Activated gamma-delta T cell (primary cell): ENCODE measurements around the gene CRHR1.
"Not testable (repeated sequence)": the region's sequence is repeated elsewhere in the genome, so short reads cannot be mapped to it uniquely, and the experiment has no call there.

ENCODE experiments used
- DNase-seq: peaks from one replicate; lab custom pipeline; 2025; lab: John Stamatoyannopoulos, UW
- total RNA-seq, 2 donors: gene quantifications; one replicate each; lab custom pipeline; 2026; lab: John Stamatoyannopoulos, UW

CRHR1 gene
- 0.04 to 0.15 reads per million in 2 donors for total RNA-seq

DNA sequence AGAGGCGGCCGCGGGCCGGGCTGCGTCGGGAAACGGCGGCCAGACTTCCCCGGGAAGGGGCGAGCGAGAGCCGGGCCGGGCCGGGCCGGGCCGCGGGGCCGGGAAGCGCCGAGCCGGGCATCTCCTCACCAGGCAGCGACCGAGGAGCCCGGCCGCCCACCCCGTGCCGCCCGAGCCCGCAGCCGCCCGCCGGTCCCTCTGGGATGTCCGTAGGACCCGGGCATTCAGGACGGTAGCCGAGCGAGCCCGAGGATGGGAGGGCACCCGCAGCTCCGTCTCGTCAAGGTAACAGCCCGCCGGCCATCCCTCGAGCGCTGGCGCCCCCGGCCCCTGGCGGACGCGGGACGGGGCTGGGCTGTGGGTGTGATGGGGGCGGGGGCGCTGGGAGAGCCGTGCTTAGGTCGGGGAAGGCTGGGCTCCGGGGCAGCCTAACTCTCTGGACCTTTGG is at the start of gene CRHR1:
CRHR1 (plus strand) TSS at position 28 of the 448 bp plus-strand sequence; CDS start at position 253, 225 bp downstream.
- DNase-seq, result no peak

DNA sequence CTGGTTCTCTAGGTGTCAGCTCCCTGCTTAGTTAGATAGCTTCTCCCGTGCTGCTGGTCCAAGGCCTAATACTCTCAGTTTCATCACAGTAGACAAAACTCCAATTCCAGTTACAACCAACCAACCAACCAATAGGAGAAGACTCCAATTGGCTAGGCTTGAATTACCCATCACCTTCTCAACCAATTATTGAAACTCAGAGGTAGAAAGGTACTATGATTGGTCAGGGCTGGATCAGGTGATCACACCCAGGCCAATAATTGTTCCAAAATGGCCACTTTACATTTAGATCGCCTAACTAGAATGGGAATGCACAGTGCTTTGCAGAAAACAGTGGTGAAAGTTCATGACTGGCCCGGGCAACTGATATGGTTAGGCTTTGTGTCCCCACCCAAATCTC is 49.5 kb upstream of the CRHR1 start:
- no peak for DNase-seq

DNA sequence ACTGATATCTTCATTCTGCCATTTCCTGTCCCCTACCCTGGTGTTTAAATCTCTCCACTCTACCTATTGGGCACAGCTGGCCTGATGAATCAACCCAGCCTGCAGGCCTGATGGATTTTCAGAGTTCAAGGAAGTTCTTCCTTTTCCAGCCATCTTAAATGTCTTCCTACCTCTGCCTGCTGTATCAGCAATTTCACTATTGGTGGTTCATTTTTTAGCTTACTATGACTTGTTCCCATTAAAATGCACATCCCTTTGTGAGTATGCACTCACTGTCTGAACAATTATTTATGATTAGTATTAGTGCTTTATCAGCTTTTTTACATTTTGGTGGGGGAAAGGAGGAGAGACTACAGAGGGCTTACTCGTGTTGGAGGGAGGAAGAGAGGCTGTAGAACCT is 48.6 kb upstream of the CRHR1 start:
- no peak for DNase-seq

DNA sequence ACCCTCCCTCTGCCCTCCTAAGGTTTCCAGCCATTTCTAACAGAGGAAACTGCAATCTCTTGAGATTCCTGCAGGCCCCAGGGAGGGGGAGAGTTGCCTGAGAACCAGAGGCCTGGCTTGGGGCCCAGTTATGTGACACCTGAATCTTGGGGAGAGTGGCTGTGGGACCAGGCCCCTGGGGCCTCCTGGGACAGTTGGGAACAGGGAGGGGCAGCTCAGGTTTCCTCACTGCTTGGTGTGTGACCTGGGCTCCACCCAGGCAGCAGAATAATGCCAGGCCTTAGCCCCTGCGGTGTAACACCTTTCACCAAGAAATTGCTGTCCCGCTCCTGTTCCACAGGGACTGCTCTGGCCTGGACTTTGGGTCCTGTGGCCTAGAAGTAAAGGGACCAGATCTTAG is 44.3 kb upstream of the CRHR1 start:
- DNase-seq, result no peak

DNA sequence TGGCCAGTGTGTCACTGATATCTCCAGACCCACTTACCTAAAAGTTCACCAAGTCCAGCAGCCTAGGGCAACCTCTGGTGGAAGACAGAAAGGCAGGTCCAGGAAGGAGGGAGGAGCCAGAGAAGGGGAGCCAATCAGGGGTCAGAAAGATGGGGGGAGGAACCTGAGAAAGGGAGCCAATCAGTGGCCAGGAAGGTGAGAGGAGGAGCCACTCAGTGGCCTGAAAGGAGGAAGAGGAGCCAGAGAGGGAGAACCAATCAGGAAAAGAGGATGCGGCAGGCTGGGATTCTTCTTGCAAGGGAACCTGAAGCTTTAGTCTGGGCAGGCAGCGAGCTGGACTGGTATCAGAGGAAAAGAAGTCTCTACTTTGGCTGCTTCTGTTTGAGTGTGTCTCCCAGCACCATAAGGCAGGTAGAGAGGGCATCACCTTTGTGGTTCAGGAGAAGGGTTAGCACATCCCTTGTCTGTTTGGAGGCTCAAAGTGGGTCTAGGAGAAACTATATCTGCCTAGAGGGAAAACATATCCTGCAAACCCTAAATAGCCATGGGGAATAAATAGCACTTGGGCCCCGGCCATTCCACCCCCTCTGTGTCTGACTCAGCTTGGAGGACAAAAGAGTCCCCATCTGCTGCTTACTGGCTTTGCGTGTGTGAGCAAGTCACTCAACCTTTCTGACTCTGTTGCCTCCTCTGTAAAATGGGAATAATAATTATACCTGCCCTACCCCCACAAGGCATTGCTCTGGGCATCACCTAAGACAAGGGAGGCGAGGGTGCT is 43.4 kb upstream of the CRHR1 start:
- no peak for DNase-seq

DNA sequence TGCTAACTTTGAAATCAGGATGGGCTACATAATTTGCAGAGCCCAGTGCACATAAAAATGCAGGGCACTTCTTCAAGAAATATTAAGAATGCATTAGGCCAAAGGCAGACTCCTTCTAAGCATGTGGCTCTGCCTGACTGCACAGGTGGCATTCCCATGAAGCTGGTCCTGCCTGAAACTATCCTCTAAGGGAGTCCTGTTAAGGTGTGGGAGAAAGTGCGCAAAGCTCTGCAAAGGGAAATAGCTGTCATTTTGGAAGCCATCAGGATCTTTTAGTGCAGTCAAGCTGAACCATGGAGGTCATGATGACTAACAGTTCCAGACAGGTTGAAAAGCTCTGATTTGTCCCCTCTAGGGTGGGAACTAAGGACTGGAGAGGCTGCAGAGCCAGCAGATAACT is 41.9 kb upstream of the CRHR1 start:
- DNase-seq, result no peak

DNA sequence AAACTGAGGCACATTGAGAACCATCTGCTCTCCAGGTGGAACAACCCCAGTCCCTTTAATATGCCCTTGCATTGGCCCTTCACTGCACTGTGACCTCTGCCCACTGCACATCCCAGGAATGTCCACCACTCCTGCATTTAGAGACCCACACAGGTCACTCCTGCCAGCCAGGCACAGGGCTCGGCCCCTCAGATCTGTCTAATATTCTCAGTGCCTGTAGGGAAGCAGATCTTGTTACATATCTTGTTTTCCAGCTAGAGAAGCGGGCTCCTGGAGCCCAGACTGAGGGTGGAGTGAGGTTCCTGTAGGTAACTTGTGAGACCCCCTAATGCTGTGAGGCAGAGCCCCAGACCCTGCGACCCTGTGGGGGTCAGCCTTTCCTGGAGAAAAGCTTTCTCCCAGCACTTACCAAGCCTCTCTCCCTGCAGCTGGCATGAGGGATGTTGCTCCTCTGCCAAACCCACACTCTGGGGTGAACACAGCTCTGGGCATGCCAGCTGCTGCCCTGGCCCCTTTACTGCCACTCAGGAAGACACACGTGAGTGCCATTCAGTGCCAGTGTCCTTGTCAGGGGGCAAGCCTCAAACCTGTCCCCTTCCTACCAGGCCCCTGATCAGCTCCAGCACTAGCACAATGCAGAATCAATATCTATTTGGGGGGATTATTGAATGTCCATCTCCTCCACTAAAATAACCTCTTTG is 40.3 kb upstream of the CRHR1 start:
- no peak for DNase-seq

DNA sequence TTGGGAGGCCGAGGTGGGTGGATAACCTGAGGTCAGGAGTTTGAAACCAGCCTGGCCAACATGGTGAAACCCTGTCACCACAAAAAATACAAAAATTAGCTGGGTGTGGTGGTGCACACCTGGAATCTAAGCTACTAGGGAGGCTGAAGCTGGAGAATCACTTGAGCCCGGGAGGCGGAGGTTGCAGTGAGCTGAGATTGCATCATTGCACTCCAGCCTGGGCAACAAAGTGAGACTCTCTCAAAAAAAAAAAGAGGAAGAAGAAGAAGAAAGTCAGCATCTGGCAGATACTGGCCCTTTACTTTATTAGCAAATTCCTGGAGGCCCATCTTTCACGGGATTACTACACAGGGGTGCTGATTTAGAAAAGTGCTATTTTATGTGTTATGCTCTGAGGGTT is 39.3 kb upstream of the CRHR1 start:
- not testable (repeated sequence) for DNase-seq

DNA sequence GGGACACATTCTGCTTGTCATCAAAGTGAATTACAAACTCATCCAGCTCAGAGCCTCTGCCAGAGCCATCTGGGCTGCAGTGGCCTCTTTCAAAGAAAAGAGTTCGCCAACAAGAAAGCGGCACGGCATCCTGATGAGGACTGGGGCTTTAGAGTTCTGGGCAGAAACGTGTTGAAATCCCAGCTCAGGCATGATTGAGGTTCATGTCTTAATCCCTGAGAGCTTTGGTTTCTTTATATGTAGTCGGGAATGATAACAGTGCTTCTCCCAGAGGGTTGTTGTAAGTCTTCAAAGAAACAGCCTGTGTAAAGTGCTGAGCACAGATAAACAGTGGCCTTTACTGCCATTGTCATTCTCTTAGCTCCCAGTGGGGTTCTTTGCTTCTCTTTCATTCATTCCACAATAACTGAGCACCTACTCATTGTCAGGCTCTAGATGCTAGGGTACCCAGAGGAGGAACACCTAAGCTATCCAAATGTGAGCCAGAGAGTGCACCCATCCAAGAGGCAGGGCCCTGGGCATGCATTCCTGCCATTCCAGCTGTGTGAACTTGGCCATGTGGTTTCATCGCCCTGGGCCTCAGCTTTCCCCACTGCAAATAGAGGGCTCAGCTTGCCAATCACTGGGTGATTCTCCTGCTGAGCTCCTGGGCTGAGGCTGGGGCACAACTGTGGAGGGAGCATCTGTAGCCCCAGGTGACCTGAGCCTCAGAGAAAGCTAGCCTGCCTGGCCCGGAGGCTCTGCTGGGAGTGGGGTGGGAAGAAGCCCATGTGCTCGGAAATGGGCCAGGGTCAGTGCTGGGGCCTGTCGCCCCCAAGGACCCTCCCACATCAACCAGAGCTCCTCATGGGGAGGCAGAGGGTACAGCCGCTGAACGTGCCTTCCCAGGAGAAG is 38.3 kb upstream of the CRHR1 start:
- DNase-seq, result no peak

DNA sequence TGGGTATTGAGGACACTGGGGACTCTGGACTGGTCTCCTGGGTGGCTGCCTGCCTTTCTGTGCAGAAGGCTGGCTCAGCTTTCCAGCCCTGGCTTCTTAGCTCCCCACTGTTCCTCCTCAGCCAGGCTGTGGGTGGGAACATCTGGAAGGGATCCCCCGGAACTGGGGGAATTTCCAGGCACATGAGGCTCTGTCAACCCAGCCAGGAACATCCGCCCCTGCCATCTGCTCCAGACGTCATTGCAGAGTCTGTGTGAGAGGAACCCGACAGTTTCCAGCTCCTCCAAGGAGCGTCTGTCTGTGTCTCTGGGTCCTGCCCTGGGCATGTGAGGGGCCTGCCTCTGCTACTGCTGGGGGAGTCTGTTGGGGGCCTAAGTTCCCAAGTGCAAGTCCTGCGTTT is 36.2 kb upstream of the CRHR1 start:
- DNase-seq, result no peak

DNA sequence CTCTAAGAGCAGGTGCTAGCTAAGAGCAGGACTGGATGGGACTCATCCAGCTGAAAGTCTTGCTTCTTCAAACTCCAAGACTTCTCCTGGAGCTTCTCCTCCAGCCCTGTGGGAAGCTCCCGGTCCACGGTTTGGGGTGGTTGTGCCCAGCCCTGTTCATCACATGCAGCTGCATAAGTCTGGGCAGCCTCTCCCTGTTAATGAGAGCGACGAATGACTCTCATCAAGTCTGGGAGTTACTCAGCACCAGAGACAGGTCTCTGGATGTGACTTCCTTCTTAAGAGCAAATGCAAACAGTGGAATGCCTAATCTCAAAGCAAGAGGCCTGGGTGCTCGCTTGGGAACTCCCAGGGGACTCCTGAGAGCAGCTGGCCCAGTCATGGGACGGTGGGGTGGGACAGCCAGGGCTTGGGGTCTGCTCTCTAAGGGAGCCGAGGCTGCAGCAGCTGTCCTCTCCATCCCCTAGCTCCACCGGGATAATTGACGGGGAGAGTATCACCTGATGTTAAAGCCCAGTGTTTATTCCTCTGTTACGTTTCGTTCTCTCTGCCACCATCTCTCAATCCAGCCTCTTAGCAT is 35.3 kb upstream of the CRHR1 start:
- no peak for DNase-seq

DNA sequence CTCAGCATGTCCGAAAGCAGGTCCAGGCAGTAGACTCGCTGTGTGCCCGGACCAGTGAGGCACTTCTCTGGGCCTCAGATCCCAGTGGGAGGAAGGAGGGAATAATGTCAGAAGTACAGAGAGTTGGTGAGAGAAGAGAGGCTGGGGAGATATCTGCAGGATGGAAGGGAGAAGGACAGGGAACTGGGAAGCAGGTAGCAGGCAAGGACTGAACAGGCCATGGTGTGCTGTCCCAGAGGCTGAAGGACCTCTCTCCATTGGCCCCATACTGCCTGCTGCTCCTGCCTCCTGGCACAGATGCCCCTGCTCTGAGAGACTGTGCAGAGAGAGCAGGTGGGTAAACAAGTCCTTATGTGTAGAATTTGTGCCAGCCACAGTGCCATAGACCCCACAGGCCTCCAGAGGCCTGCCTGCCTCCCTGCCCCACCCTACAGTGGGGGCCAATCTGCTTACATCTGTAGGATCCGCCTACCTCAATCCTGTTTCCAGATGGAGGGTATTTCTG is 34.2 kb upstream of the CRHR1 start:
- no peak for DNase-seq

DNA sequence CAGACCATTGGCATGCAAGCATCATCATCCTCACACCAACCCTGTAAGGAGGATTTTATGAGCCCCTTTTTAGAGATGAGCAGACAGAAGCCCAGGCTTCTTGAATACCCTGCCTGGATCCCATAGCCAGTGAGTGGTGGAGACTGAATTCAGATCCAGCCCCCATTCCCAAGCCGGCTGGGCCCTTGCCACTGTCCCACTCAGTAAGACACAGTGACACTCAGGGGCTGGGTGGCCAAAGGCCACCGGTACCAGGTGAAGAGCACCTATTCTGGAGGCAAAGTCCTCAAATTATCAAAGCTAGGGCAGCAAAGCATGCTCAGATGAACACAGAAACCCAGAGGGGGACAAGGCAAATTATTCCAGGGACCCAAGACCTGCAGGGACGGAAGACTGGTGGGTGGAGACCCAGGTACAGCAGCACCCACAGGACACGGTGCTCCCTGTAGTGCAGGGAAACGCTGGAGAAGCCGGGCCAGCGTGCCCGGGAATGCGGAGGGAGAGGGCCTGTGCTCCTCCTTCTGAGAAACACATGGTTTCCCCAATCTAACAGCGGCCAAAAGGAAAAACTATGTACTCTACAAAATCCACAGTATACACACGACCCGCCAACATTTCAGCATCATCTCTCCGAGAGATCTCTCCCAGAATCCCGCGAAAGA is 33.2 kb upstream of the CRHR1 start:
- no peak for DNase-seq

DNA sequence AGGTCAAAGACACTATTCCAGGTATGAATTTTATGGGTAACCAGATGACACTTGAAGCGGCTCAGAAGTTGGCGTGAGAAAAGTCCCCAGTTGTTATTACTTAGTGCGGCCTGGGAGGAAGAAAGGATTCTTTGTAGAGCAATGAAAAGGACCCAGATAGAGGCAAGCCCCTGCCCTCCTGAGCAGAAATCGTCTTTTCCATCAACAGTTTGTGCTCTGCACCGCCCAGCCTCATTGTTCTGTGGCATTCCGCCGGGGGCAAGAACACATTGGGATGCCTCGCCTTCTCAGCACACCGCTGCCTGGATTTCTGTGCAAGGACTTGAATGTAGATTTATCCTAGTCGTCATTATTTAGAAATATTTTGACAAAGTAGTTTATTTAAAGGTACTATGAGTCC is 32.7 kb upstream of the CRHR1 start:
- no peak for DNase-seq

DNA sequence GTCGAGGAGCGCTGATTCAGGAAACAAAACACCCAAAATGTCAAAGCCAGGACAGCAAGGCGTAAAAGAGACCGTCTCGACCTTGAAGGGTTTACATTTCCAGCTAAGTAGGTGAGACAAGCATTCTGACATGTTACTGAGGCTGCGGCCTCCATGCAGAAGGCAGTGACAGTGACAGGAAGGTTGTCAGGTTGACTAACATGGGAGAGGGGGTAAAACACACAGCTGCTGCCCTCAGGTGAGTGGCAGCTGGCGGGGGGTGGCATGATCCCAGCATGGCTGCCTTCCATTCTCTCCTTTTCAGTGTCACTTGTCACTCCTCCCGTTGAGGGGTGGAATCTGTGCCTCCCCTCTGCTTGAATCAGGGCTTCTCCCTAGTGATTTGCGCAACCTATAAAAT is 31.9 kb upstream of the CRHR1 start:
- no peak for DNase-seq

DNA sequence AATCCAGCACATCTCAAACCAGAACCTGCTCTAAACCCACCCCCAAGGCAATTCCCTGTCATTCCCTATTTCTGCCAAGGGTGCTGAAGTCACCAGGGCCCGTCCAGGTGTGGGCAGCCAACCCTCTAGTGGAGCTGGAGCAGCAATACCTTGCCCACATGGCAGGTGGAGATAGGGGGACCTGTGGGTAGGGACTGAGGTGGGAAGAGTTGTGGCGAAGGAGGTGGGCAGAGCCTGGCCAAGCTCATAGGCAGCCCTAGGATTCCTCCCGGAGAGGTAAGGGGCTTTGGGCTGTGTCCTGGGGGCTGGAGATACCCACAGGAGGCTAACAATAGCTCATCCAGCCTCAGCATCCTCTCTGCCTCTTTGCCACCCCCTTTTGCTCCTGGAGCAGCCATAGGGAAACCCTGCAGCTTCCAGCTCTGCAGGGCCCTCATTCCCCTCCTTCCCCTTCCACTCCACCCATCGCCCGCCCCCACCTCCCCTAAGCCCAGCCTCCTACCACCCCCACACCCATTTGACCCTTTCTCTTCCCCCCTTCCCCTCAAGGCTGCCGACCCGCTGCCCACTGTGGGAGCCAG is 30.4 kb upstream of the CRHR1 start:
- DNase-seq, result no peak

DNA sequence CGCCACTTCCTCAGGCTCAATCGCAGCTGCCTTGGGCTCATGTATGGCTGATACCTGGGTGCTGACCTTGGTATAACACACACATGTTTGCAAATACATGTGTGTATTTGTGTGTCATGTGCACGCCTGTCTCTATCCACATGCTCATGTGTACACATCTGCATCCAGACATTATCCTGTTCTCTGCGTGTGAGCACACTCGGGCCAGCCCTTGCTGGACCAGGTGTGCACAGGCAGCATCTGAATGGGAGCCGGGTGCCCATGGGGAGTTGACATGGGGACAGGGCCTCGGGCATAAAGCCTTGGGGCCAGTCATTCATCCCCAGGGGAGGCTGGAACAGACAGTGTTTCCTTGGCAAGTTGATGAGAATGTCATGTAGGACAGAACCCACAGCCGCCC is 29.1 kb upstream of the CRHR1 start:
- no peak for DNase-seq

DNA sequence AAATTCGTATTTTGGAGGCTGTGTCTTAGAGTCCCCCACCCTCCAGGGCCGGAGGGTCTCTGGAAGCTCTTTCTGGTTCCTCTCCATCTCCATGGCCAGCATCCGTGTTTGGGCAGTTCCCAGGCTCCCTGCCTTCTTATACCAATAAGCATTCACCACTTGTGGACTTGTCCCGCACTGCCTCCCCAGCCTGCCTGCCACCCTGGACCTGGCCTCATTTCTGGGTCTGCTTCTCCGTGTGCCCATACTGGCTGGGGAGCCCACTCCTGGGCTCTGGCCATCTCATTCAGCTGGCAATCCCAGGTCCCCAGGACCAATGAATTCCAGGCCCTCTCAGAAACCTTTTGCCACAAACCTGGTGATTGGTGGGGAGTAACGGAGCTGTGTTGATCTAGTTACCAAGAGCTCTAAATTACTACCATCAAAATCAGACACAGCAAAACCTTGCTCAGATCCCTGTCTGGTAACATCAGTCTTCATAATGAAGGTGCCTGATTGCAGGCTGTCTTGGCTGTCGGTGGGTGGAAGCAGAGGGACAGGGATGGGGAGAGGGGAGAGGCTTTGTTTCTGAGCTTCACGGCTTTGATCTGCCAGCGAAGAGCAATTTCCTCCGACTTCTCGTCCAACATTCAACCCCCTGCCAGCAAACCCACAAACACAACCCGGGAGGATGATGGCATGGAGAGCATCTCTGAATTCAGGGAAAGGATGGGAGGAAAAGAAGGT is 27.7 kb upstream of the CRHR1 start:
- no peak for DNase-seq

DNA sequence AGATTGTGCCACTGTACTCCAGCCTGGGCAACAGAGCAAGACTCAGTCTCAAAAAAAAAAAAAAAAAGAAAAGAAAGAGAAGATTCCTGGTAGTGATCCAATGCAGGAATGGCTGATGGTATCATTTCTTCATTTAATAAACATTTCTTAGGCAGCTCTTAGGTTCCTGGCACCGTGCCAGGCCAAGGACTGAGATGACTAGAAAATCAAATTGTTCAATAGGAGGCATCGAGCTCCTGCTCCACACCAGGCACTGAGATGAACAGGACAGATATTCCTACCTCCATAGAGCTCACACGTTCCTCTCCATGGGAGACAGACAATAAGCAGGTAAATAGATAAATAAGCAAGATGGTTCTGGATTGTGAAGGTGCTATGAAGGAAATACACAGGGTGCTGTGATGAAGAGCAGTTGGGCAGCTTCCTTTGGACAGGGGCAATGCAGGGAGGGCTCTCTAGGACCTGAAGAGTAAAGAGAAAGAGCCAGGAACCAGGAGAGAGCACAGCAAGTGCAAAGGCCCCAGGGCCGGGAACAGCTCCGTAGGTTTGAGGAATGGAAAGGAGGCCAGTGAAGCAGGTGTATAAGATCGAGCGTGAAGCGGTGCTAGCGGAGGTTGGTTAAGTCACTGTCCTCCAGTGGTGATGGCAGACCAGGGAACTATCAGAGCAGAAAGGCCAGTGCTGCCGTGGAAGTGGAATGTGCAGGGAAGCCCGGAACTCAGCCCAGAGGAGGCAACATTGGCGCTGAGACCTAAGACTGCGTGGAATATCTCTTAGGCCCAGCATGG is 26.5 kb upstream of the CRHR1 start:
- DNase-seq, result no peak
